IMR-90 (cell line): Measurements from ENCODE around the gene SLC44A2. TPM values are rescaled to one million over a fixed set of nuclear protein-coding genes. Genes with fewer than 3 reads are reported as not detected.

Experiments
- ATAC-seq: fragments of 200-7000 bp; cut with Tn5 transposase; 2 replicates; pipeline ENCODE4 v1.9.1; 2020; ENCODE audit warnings: low read depth, mild to moderate bottlenecking, moderate library complexity
- BruUV-seq: library from RNA; stranded (reverse); fragments of 400-500 nt; replicated peaks from 2 replicates; lab custom pipeline; 2021; lab: Mats Ljungman, UMichigan
- CTCF ChIA-PET: fragments of 300-600 bp; formaldehyde crosslinking; extraction: SDS; loops from one replicate; lab custom pipeline; 2021; ENCODE audit warnings: antibody characterized with exemption; lab: Yijun Ruan, JAX
- POLR2A ChIA-PET: fragments of 300-600 bp; sonication (Branson Sonifier 250); formaldehyde crosslinking; loops from one replicate; lab custom pipeline; 2022; ENCODE audit warnings: antibody characterized with exemption; ENCODE audit not compliant: unreplicated experiment; lab: Charles Lee
- DNase-seq: peaks from one replicate; pipeline ENCODE4 v3.0.0; 2013
- H2AFZ ChIP-seq: replicated peaks from 2 replicates; pipeline ENCODE3; 2013; ENCODE audit warnings: low read length, mild to moderate bottlenecking; ENCODE audit not compliant: poor library complexity
- H2AK5ac ChIP-seq: 2 replicates; pipeline ENCODE4 v1.6.1; 2013; ENCODE audit warnings: low read depth, low read length, inconsistent platforms
- H2AK9ac ChIP-seq: replicated peaks from 2 replicates; pipeline ENCODE3; 2013; ENCODE audit warnings: mild to moderate bottlenecking, low read depth, low read length, moderate library complexity; ENCODE audit not compliant: poor library complexity
- H2BK120ac ChIP-seq: 2 replicates; pipeline ENCODE4 v1.6.1; 2013; ENCODE audit warnings: low read depth, low read length, inconsistent platforms
- H2BK15ac ChIP-seq: 3 replicates; pipeline ENCODE4 v1.6.1; 2013; ENCODE audit warnings: low read depth, low read length, inconsistent platforms
- H2BK20ac ChIP-seq: 2 replicates; pipeline ENCODE4 v1.6.1; 2013; ENCODE audit warnings: low read depth, mild to moderate bottlenecking, inconsistent platforms, low read length, moderate library complexity
- H2BK5ac ChIP-seq: 2 replicates; pipeline ENCODE4 v1.6.1; 2013; ENCODE audit warnings: mild to moderate bottlenecking, low read depth, low read length, inconsistent platforms; ENCODE audit not compliant: poor library complexity, severe bottlenecking
- H3K14ac ChIP-seq: replicated peaks from 2 replicates; pipeline ENCODE4 v1.6.1; 2013; ENCODE audit warnings: low read depth, low read length, inconsistent platforms
- H3K18ac ChIP-seq: 2 replicates; pipeline ENCODE4 v1.6.1; 2013; ENCODE audit warnings: low read depth, low read length, control low read depth
- H3K23ac ChIP-seq: 2 replicates; pipeline ENCODE4 v1.6.1; 2013; ENCODE audit warnings: low read depth, low read length, inconsistent platforms
- H3K27ac ChIP-seq: 2 replicates; pipeline ENCODE4 v1.5.1; 2013; ENCODE audit warnings: mild to moderate bottlenecking, control low read depth, low read length; ENCODE audit not compliant: insufficient read depth
- H3K27me3 ChIP-seq: 2 replicates; pipeline ENCODE4 v1.6.1; 2013; ENCODE audit warnings: low read length; ENCODE audit not compliant: control insufficient read depth, insufficient read depth
- H3K36me3 ChIP-seq: 2 replicates; pipeline ENCODE4 v1.6.1; 2013; ENCODE audit warnings: low read length, mixed read lengths; ENCODE audit not compliant: control insufficient read depth, insufficient read depth
- H3K4ac ChIP-seq: 2 replicates; pipeline ENCODE4 v1.6.1; 2013; ENCODE audit warnings: low read depth, low read length, inconsistent platforms
- H3K4me1 ChIP-seq: 2 replicates; pipeline ENCODE4 v1.6.1; 2013; ENCODE audit warnings: low read length, mixed read lengths; ENCODE audit not compliant: control insufficient read depth, insufficient read depth
- H3K4me2 ChIP-seq: 2 replicates; pipeline ENCODE4 v1.6.1; 2013; ENCODE audit warnings: low read depth, mild to moderate bottlenecking, control low read depth, low read length, moderate library complexity
- H3K4me3 ChIP-seq: 2 replicates; pipeline ENCODE4 v1.5.1; 2013; ENCODE audit warnings: low read depth, mild to moderate bottlenecking, control low read depth, low read length, moderate library complexity; ENCODE audit not compliant: insufficient read depth
- H3K56ac ChIP-seq: 2 replicates; pipeline ENCODE4 v1.6.1; 2013; ENCODE audit warnings: low read length, inconsistent platforms; ENCODE audit not compliant: insufficient read depth; ENCODE audit errors: extremely low read depth
- H3K79me1 ChIP-seq, 2 experiments: 2 replicates each; pipeline ENCODE4 v1.6.1; 2013; ENCODE audit warnings: low read length in 2 of 2, inconsistent platforms in 1 of 2, low read depth in 1 of 2
- H3K9ac ChIP-seq: 2 replicates; pipeline ENCODE4 v1.6.1; 2013; ENCODE audit warnings: low read depth, low read length, control low read depth
- H3K9me1 ChIP-seq: 2 replicates; pipeline ENCODE4 v1.6.1; 2013; ENCODE audit warnings: low read length, inconsistent platforms; ENCODE audit not compliant: insufficient read depth
- H3K9me3 ChIP-seq: 2 replicates; pipeline ENCODE4 v1.6.1; 2013; ENCODE audit warnings: low read length; ENCODE audit not compliant: control insufficient read depth, insufficient read depth
- H4K20me1 ChIP-seq: 2 replicates; pipeline ENCODE4 v1.6.1; 2013; ENCODE audit warnings: low read length, inconsistent platforms; ENCODE audit not compliant: insufficient read depth
- H4K5ac ChIP-seq: 2 replicates; pipeline ENCODE4 v1.6.1; 2013; ENCODE audit warnings: mild to moderate bottlenecking, low read depth, low read length, control low read depth
- H4K8ac ChIP-seq, 2 experiments: 2 replicates each; pipeline ENCODE4 v1.6.1; 2013; ENCODE audit warnings: low read depth in 2 of 2, low read length in 2 of 2, control low read depth in 1 of 2, inconsistent platforms in 1 of 2
- H4K91ac ChIP-seq: 2 replicates; pipeline ENCODE4 v1.6.1; 2013; ENCODE audit warnings: low read depth, low read length, inconsistent platforms; ENCODE audit not compliant: insufficient read depth
- CEBPB ChIP-seq: IDR thresholded peaks from 2 replicates; pipeline ENCODE4 v1.6.1; 2012; ENCODE audit warnings: low read depth, low read length, improper control_type of control experiment
- ELK1 ChIP-seq: fragments of 150-350 bp; IDR thresholded peaks from 2 replicates; pipeline ENCODE4 v1.6.1; 2016; ENCODE audit warnings: low read depth, mild to moderate bottlenecking, low read length, moderate library complexity, borderline replicate concordance
- FOS ChIP-seq: fragments of 150-350 bp; IDR thresholded peaks from 2 replicates; pipeline ENCODE4 v1.6.1; 2016; ENCODE audit warnings: low read depth, low read length
- MXI1 ChIP-seq: IDR thresholded peaks from 2 replicates; pipeline ENCODE4 v1.6.1; 2012; ENCODE audit warnings: low read depth, mild to moderate bottlenecking, low read length, moderate library complexity, borderline replicate concordance
- NFE2L2 ChIP-seq: fragments of 150-350 bp; IDR thresholded peaks from 2 replicates; pipeline ENCODE4 v1.6.1; 2016; ENCODE audit warnings: low read depth, mild to moderate bottlenecking, low read length
- POLR2A ChIP-seq: IDR thresholded peaks from 2 replicates; pipeline ENCODE4 v1.6.1; 2012; ENCODE audit warnings: mild to moderate bottlenecking, low read depth, low read length
- USF2 ChIP-seq: fragments of 150-350 bp; IDR thresholded peaks from 2 replicates; pipeline ENCODE4 v1.6.1; 2017; ENCODE audit warnings: mild to moderate bottlenecking, antibody characterized with exemption, low read length, low read depth
- WGBS, 2 experiments: methylation state at CpG; one replicate each; pipeline versions ENCODE4 v1.1.5 to v1.1.7; 2013; ENCODE audit warnings: missing lambda C conversion rate in 2 of 2; ENCODE audit not compliant: insufficient read length in 1 of 2; ENCODE audit errors: extremely low coverage in 2 of 2; 5-methylcytosine and 5-hydroxymethylcytosine counted together
- dilution Hi-C: fragments of 300-500 bp; cut with HindIII; formaldehyde crosslinking; loops from one replicate; pipeline ENCODE4 v1.14.3; 2018; ENCODE audit warnings: low sequenced_read_pairs; ENCODE audit not compliant: unreplicated experiment
- in situ Hi-C: fragments of 300-500 bp; cut with MboI; formaldehyde crosslinking; loops from 3 replicates; pipeline ENCODE4 v1.14.3; 2019; ENCODE audit warnings: low sequenced_read_pairs, inconsistent platforms, mixed read lengths
- intact Hi-C: fragments of 100-400 bp; cut with micrococcal nuclease; formaldehyde crosslinking; loops from 2 replicates; pipeline ENCODE4 v1.10.0; 2022
- polyA plus RNA-seq, 3 experiments: library from polyadenylated mRNA; depleted of rRNA; stranded (reverse); fragments of >200 nt; gene quantifications; 2 replicates each; pipeline ENCODE4 v1.2.3, GENCODE V29; 2012; ENCODE audit warnings: low replicate concordance in 1 of 3
- total RNA-seq: library from RNA; depleted of rRNA; stranded (reverse); fragments of >200 nt; gene quantifications from 2 replicates; pipeline ENCODE4 v1.2.3, GENCODE V29; 2012

SLC44A2 gene
- total and polyA plus RNA-seq, 2 of the 4 experiments (the other 2 are of a cell fraction), result 28.5 to 62.9 TPM

GRCh38 chr19:10683582-10683981, 58.2 kb downstream of the SLC44A2 start:
- Histone ChIP-seq H2BK20ac (no peak overlapping the region), H2AFZ (no peak overlapping the region), H3K4ac (no peak overlapping the region), H4K8ac (no peak overlapping the region), H3K79me1 (peaks cover 43 to 68% of the 10 kb centered on the region in 2 experiments), H4K5ac (no peak overlapping the region), H2BK120ac (no peak overlapping the region), H3K14ac (no peak overlapping the region), H4K20me1 (peaks cover 73% of the 10 kb centered on the region), H2AK5ac (no peak overlapping the region), H3K4me3 (no peak overlapping the region), H3K56ac (no peak overlapping the region), H3K36me3 (peaks cover 92% of the 10 kb centered on the region), H3K9me1 (no peaks in the 10 kb centered on the region), H3K4me1 (no peaks in the 10 kb centered on the region), H3K27me3 (no peaks in the 10 kb centered on the region), H2BK5ac (no peak overlapping the region), H4K91ac (no peak overlapping the region), H3K9me3 (no peaks in the 10 kb centered on the region), H3K4me2 (no peak overlapping the region), H2AK9ac (peak overlapping the region; percentile 50), H3K18ac (no peak overlapping the region), H3K27ac (no peak overlapping the region), H3K9ac (no peak overlapping the region), H3K23ac (no peak overlapping the region), H2BK15ac (no peak overlapping the region)
- in situ Hi-C loops, result no loop called here
- DNase-seq, result no peak
- ChIA-PET POLR2A (no interaction called here), CTCF (no interaction called here)
- intact Hi-C loops, result no loop called here
- dilution Hi-C loops, result no loop called here
- 87% methylated on average over 9 of the region's 21 CpGs; no CpG with 5 or more reads in 1 of the 2 experiments for WGBS, 2 experiments
- no TSS peak for BruUV-seq
- no peak for ATAC-seq
- TF ChIP-seq NFE2L2 (no peak), USF2 (no peak), CEBPB (no peak), FOS (no peak), POLR2A (no peak), ELK1 (no peak), MXI1 (no peak)
